GM18508 (cell line): ENCODE data around the gene RILPL2.
"Not testable (repeated sequence)": the region's sequence is repeated elsewhere in the genome, so short reads cannot be mapped to it uniquely, and the experiment has no call there.

Experiments
- ATAC-seq: cut with Tn5 transposase; IDR thresholded peaks from one replicate; pipeline ENCODE4 v1.9.1; 2021; ENCODE audit warnings: moderate number of reproducible peaks; ENCODE audit not compliant: insufficient read depth, unreplicated experiment

Gene RILPL2

GRCh38 chr12:123436017-123436964 lies at the start of gene RILPL2:
TSS of gene RILPL2 (minus strand) at chr12:123436684. CDS start at chr12:123436420, 264 bp downstream.
- peak; percentile 36 for ATAC-seq

- ATAC-seq, result no peak
These were observed 49.3 kb upstream of the RILPL2 start for GRCh38 chr12:123485756-123486155.

GRCh38 chr12:123483602-123484248 lies 47.2 kb upstream of the RILPL2 start:
- no peak for ATAC-seq

- no peak for ATAC-seq
These were observed 46.4 kb upstream of the RILPL2 start for GRCh38 chr12:123482876-123483275.

GRCh38 chr12:123481251-123481650 lies 44.8 kb upstream of the RILPL2 start:
- not testable (repeated sequence) for ATAC-seq

GRCh38 chr12:123479442-123480180 lies 43.1 kb upstream of the RILPL2 start:
- no peak for ATAC-seq

GRCh38 chr12:123478762-123479161 lies 42.3 kb upstream of the RILPL2 start:
- no peak for ATAC-seq

- ATAC-seq, result no peak
These were observed 41.6 kb upstream of the RILPL2 start for GRCh38 chr12:123478069-123478468.

GRCh38 chr12:123475246-123475703 lies 38.8 kb upstream of the RILPL2 start:
- ATAC-seq, result no peak

- ATAC-seq, result no peak
These were observed 38.2 kb upstream of the RILPL2 start for GRCh38 chr12:123474485-123475245.

- ATAC-seq, result no peak
These were observed 36.0 kb upstream of the RILPL2 start for GRCh38 chr12:123472438-123472849.

- ATAC-seq, result no peak
These were observed 35.0 kb upstream of the RILPL2 start for GRCh38 chr12:123471374-123472068.

GRCh38 chr12:123469978-123470377 lies 33.5 kb upstream of the RILPL2 start:
- ATAC-seq, result no peak

- ATAC-seq, result no peak
These were observed 32.3 kb upstream of the RILPL2 start for GRCh38 chr12:123468786-123469185.

GRCh38 chr12:123465084-123465483 lies 28.6 kb upstream of the RILPL2 start:
- ATAC-seq, result no peak

GRCh38 chr12:123463174-123463573 lies 26.7 kb upstream of the RILPL2 start:
- ATAC-seq, result not testable (repeated sequence)

GRCh38 chr12:123457980-123458779 lies 21.7 kb upstream of the RILPL2 start, which contains the start of gene SNRNP35:
TSS of gene SNRNP35 (plus strand) at chr12:123458139. CDS start at chr12:123465541, 7,402 bp downstream.
- ATAC-seq, result no peak

- no peak for ATAC-seq
These were observed 16.7 kb upstream of the RILPL2 start for GRCh38 chr12:123453165-123453564.

- ATAC-seq, result not testable (repeated sequence)
These were observed 15.7 kb upstream of the RILPL2 start for GRCh38 chr12:123452276-123452550.
